NOMO-1 treated with dmso at 0.1 percent for 144 hours (cell line): ENCODE data around the gene AGBL4.

Source experiments
- DNase-seq: peaks from one replicate; lab custom pipeline; 2025; ENCODE audit not compliant: unreplicated experiment; lab: John Stamatoyannopoulos, UW

AGBL4 gene

GRCh38 chr1:48616710-48617109 is 1407.0 kb downstream of the AGBL4 start:
- peak; percentile 71 for DNase-seq

DNA sequence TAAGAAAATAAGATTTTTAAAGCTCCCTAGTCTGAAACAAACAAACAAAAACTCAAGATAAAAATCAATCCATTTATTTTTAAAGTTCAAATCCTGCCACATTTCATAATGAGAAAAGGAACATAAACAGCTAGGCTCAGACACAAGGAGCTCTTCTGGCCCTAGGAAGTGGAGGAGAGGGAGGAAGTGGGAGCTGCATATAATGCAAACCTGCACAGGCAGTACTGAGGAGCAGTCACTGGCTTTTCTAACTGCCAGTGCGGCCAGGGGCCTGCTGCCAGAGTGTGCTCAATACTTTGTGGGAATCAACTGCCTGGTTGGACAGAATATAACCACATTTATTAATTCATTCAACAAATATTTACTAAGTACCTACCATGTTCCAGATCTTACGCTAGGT is 1411.9 kb downstream of the AGBL4 start:
- DNase-seq, result no peak

GRCh38 chr1:48610628-48611542 is 1412.9 kb downstream of the AGBL4 start:
- no peak for DNase-seq

- DNase-seq, result no peak
Observed at GRCh38 chr1:48608882-48609281, 1414.9 kb downstream of the AGBL4 start.

DNA sequence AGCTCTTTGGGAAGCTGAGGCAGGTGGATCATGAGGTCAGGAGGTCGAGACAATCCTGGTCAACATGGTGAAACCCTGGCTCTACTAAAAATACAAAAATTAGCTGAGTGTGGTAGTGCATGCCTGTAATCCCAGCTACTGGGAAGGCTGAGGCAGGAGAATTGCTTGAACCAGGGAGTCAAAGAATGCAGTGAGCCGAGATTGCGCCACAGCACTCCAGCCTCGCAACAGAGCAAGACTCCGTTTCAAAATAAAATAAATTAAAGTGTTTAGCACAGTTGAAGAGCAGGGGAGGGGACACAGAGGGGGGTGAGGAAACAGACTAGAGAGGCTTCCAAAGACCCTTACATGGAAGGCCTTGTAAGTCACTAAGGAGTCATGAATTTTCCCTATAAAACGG is 1420.5 kb downstream of the AGBL4 start:
- DNase-seq, result no peak

GRCh38 chr1:48602349-48602748 is 1421.4 kb downstream of the AGBL4 start:
- DNase-seq, result no peak

DNA sequence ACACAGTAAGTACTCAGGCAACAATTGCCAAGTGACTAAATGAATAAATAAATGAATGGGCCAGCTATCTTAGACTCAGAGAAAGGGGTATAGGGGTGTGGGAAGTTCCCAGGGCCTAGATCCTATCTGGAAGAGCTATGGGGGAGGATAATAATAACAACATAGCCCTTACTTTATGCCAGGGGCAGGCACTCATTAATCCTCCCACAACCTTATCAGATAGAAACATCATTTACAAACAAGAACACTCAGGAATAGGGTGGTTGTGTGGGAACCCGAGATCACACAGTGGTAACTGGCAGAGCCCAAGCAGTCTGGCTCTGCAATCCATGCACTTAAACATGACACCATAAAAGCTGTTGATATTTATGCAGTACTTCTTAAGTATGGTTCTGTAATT is 1423.6 kb downstream of the AGBL4 start:
- no peak for DNase-seq

GRCh38 chr1:48597663-48598062 is 1426.1 kb downstream of the AGBL4 start:
- no peak for DNase-seq

DNA sequence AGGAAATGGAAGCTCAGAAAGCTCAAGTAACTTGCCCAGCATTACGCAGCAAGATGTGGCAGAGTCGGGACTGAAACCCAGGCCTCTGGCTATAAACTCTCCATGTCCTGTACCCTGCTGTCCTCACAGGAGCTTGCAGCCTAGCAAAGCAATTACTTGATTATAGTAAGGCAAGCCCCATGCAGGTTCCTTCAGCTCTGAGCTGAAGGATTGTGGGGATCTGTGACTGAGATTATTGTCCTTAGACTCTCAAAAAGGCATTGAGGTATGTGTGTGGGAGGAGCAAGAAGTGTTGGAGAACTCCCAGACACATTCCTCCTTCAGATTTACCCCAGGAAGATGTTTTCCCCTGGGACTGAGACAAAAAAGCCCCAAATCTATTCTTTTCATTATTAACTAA is 1427.7 kb downstream of the AGBL4 start:
- no peak for DNase-seq

DNA sequence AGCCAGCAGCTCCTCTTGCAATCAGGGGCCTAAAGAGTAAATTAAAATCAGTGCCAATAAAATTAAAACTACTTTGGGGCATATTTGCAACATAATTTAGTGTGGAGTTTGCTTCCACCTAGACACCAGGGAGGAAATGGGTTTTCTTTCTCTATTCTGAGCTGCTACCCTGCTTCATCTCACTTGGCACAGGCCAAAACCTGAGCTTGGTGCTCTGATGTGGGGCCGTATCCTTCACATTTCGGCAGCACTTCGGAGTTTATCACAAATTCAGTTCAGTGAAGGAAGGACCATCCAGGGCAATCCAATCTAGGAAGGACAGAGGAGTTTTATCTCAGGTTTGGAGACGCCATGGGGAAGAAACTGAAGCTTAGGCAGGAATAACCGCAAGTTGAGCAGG is 1428.1 kb downstream of the AGBL4 start:
- no peak for DNase-seq

GRCh38 chr1:48592330-48592729 is 1431.4 kb downstream of the AGBL4 start:
- no peak for DNase-seq

- DNase-seq, result no peak
Observed at GRCh38 chr1:48591181-48591580, 1432.6 kb downstream of the AGBL4 start.

DNA sequence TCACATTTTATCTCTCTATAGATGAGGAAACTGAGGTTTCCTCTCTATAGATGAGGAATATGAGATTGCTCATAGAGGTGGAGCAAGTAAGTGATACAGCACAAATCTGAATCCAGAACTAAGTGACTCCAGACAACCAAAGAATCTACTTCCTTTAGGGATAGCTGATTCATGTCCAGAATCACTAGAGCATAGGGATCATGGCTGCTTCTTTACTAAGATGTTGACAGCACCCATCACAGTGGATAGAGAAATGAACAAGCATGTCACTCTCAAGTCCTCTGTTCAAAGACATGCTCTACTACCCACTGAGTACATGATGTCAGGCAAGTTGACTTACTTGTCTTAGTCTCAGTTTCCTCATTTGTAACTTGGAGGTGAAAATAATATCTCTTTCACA is 1435.7 kb downstream of the AGBL4 start:
- DNase-seq, result no peak

DNA sequence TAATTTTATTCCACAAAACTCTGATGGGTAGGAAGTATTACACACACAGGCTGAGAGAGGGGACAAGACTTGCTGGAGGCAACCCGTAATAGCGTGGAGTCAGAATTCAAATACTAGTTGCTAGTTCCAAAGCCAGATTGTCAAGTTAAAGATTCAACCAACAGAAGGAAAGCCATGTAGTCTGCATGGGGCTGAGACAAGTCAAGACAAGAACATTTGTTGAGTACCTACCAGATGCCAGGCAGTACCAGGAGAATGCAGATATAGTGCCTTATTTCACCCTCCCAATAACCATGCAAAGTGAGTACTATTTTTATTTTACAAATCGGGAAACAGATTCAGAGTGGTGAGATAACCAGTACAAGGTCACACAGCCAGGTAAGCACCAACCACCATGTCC is 1441.3 kb downstream of the AGBL4 start:
- DNase-seq, result no peak

- no peak for DNase-seq
Observed at GRCh38 chr1:48581270-48581669, 1442.5 kb downstream of the AGBL4 start.

- peak; percentile 15 for DNase-seq
Observed at GRCh38 chr1:48576565-48576964, 1447.2 kb downstream of the AGBL4 start.

GRCh38 chr1:48572646-48573258 is 1451.0 kb downstream of the AGBL4 start:
- DNase-seq, result peak; percentile 46

GRCh38 chr1:48572134-48572533 is 1451.6 kb downstream of the AGBL4 start:
- DNase-seq, result no peak

- DNase-seq, result no peak
Observed at GRCh38 chr1:48571303-48571987, 1452.3 kb downstream of the AGBL4 start.

- no peak for DNase-seq
Observed at GRCh38 chr1:48570568-48570967, 1453.2 kb downstream of the AGBL4 start.

DNA sequence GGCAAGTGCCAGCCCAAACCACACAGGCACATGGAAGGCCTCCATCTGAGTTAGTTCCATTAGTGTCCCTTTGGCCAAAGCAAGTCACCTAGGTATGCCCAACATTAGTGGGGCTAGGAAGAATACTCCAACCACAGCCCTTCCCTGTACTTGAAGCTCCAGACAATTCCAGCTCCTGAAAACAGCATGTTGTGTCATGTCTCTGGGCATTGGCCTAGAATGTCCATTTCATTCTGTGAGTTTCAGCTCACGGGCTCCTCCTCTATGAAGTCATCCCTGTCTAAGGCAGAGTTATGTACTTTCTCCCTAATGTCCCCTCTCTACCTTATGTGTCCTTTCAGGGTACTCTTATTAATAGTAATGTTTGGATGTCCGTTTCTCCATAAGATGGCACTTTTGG is 1455.3 kb downstream of the AGBL4 start:
- DNase-seq, result no peak

- no peak for DNase-seq
Observed at GRCh38 chr1:48566492-48566891, 1457.3 kb downstream of the AGBL4 start.
